Measurements from ENCODE around the gene KLHL29. TPM values are rescaled to one million over a fixed set of nuclear protein-coding genes. Genes with fewer than 3 reads are reported as not detected.

The KLHL29 gene
- total and polyA plus RNA-seq, 2 experiments from 2014 or later = 1.5 to 6.5 TPM

- Mint-ChIP-seq H3K4me1 (peaks cover 10% of the 10 kb centered on the region; the same call in 2 of the 3 replicates), H3K9me3 (no peaks in the 10 kb centered on the region), H3K36me3 (ENCODE audit: low read depth) (no peaks in the 10 kb centered on the region), H3K4me3 (peak overlapping the region; percentile 49; the same call in 2 of the 3 replicates), H3K27ac (no peak overlapping the region), H3K27me3 (ENCODE audit: insufficient read depth, low read depth, poor library complexity) (peaks cover 20% of the 10 kb centered on the region)
- H2AFZ ChIP-seq = peak overlapping the region; percentile 57; the same call in 1 of the 2 replicates
- DNase-seq (ENCODE audit: low spot score) (peak; percentile 46), ATAC-seq (peak; percentile 73)
- H3K27ac ChIP-seq (ENCODE audit: low read depth) = no peak overlapping the region
- H3K4me3 ChIP-seq = peak overlapping the region; percentile 50
- H3K36me3 ChIP-seq (ENCODE audit: insufficient read depth) = no peaks in the 10 kb centered on the region
- peak overlapping the region; percentile 72 for H3K4me2 ChIP-seq
- no peaks in the 10 kb centered on the region for H4K20me1 ChIP-seq (replicated peaks; ENCODE audit: insufficient read depth)
- no peaks in the 10 kb centered on the region for H3F3A ChIP-seq (replicated peaks; ENCODE audit: low read depth)
- peaks cover 6% of the 10 kb centered on the region; the same call in 1 of the 2 replicates for H3K4me1 ChIP-seq (ENCODE audit: insufficient read depth)
- no peaks in the 10 kb centered on the region for H3K27me3 ChIP-seq (ENCODE audit: insufficient read depth)
- H3K79me2 ChIP-seq (replicated peaks; ENCODE audit: insufficient read depth) = no peaks in the 10 kb centered on the region
- no peaks in the 10 kb centered on the region for H3K9me2 ChIP-seq (ENCODE audit: insufficient read depth)
- TF ChIP-seq CREB1 (CRISPR knock-in tag; IDR thresholded peaks at IDR 0.05; ENCODE audit: low read depth) = peak; percentile 55
- TF ChIP-seq ETS1 (IDR thresholded peaks at IDR 0.05) = no peak
Observed at GRCh38 chr2:23662941-23663920, 278.3 kb downstream of the KLHL29 start.

GRCh38 chr2:23664066-23664788 lies 279.2 kb downstream of the KLHL29 start:
- ATAC-seq (no peak), DNase-seq (ENCODE audit: low spot score) (no peak)
- Histone ChIP-seq H3K27me3 (ENCODE audit: insufficient read depth) (no peaks in the 10 kb centered on the region), H3K4me3 (no peak overlapping the region), H3K79me2 (replicated peaks; ENCODE audit: insufficient read depth) (no peaks in the 10 kb centered on the region), H4K20me1 (replicated peaks; ENCODE audit: insufficient read depth) (no peaks in the 10 kb centered on the region), H3K9me2 (ENCODE audit: insufficient read depth) (no peaks in the 10 kb centered on the region), H2AFZ (no peak overlapping the region), H3K4me1 (ENCODE audit: insufficient read depth) (peaks cover 6% of the 10 kb centered on the region; the same call in 1 of the 2 replicates), H3F3A (replicated peaks; ENCODE audit: low read depth) (no peaks in the 10 kb centered on the region), H3K27ac (ENCODE audit: low read depth) (no peak overlapping the region), H3K4me2 (peak overlapping the region; percentile 72), H3K36me3 (ENCODE audit: insufficient read depth) (no peaks in the 10 kb centered on the region)
- Mint-ChIP-seq H3K36me3 (ENCODE audit: low read depth) (no peaks in the 10 kb centered on the region), H3K4me3 (no peak overlapping the region), H3K27ac (no peak overlapping the region), H3K4me1 (peaks cover 10% of the 10 kb centered on the region; the same call in 2 of the 3 replicates), H3K9me3 (no peaks in the 10 kb centered on the region), H3K27me3 (ENCODE audit: insufficient read depth, low read depth, poor library complexity) (peaks cover 20% of the 10 kb centered on the region)
- TF ChIP-seq EZH2phosphoT487 (IDR thresholded peaks at IDR 0.05; ENCODE audit: unreplicated experiment) (no peak), STAT1 (IDR thresholded peaks at IDR 0.05; ENCODE audit: unreplicated experiment) (no peak), JUNB (IDR thresholded peaks at IDR 0.05; ENCODE audit: unreplicated experiment) (no peak), ZNF331 (CRISPR knock-in tag; IDR thresholded peaks at IDR 0.05; ENCODE audit: low read depth) (no peak), ETS1 (IDR thresholded peaks at IDR 0.05) (no peak), ZNF114 (CRISPR knock-in tag; IDR thresholded peaks at IDR 0.05) (no peak), CREB1 (CRISPR knock-in tag; IDR thresholded peaks at IDR 0.05; ENCODE audit: low read depth) (no peak), POLR2AphosphoS5 (IDR thresholded peaks at IDR 0.05; ENCODE audit: low read depth) (no peak), CTCF (conservative IDR thresholded peaks at IDR 0.05; ENCODE audit: low read depth in 2 of 2) (no peak)
